ENCODE results near the gene NCLN. TPM values are rescaled to one million over a fixed set of nuclear protein-coding genes. Genes with fewer than 3 reads are reported as not detected.
A peak's percentile ranks its signal among the peaks of the same experiment; 100 is the strongest.
"Not testable (repeated sequence)": the region's sequence is repeated elsewhere in the genome, so short reads cannot be mapped to it uniquely, and the experiment has no call there.

NCLN gene
- total RNA-seq, 1 experiment from 2014 or later: 74.7 TPM

- Histone ChIP-seq H3K4me2 (ENCODE audit: low read length) (no peak overlapping the region), H3K27me3 (ENCODE audit: low read length) (no peaks in the 10 kb centered on the region), H3F3A (ENCODE audit: low read length, unreplicated experiment) (no peaks in the 10 kb centered on the region), H3K79me2 (ENCODE audit: low read length) (no peaks in the 10 kb centered on the region), H2AFZ (ENCODE audit: low read length) (no peak overlapping the region), H4K20me1 (ENCODE audit: low read length) (no peaks in the 10 kb centered on the region), H3K9me3 (ENCODE audit: low read length) (no peaks in the 10 kb centered on the region), H3K9me2 (replicated peaks; ENCODE audit: low read length) (no peaks in the 10 kb centered on the region), H3K36me3 (ENCODE audit: low read depth, low read length) (no peaks in the 10 kb centered on the region), H3K9ac (ENCODE audit: low read length) (no peak overlapping the region), H3K27ac (ENCODE audit: low read length) (no peak overlapping the region), H3K4me1 (ENCODE audit: insufficient read depth, low read length) (peaks cover 16% of the 10 kb centered on the region; the same call in 1 of the 2 replicates), H3K4me3 (ENCODE audit: low read length) (no peak overlapping the region)
- ATAC-seq: no peak
- ChIA-PET POLR2A (ENCODE audit: unreplicated experiment) (no interaction called here), CTCF (no interaction called here)
- intact Hi-C loops (cut with micrococcal nuclease): no loop called here
- no TSS peak for BruUV-seq (replicated peaks)
- TF ChIP-seq EZH2 (IDR thresholded peaks at IDR 0.05; ENCODE audit: low read length, unreplicated experiment) (no peak), CTCF (conservative IDR thresholded peaks at IDR 0.05; ENCODE audit: low read depth, low read length) (no peak), EZH2phosphoT487 (IDR thresholded peaks at IDR 0.05; ENCODE audit: borderline replicate concordance, low read length) (no peak)
- DNase-seq: no peak
Measured at GRCh38 chr19:3167533-3168272, 18.0 kb upstream of the NCLN start.

GRCh38 chr19:3171894-3172672 lies 13.6 kb upstream of the NCLN start:
- TF ChIP-seq EZH2phosphoT487 (IDR thresholded peaks at IDR 0.05; ENCODE audit: borderline replicate concordance, low read length) (no peak), EZH2 (IDR thresholded peaks at IDR 0.05; ENCODE audit: low read length, unreplicated experiment) (no peak), CTCF (conservative IDR thresholded peaks at IDR 0.05; ENCODE audit: low read depth, low read length) (no peak)
- H3K36me3 ChIP-seq (ENCODE audit: low read depth, low read length): no peaks in the 10 kb centered on the region
- H3K79me2 ChIP-seq (ENCODE audit: low read length): no peaks in the 10 kb centered on the region
- POLR2A ChIA-PET (ENCODE audit: unreplicated experiment): no interaction called here
- H4K20me1 ChIP-seq (ENCODE audit: low read length): no peaks in the 10 kb centered on the region
- CTCF ChIA-PET: no interaction called here
- peak overlapping the region; percentile 32 for H3K27ac ChIP-seq (ENCODE audit: low read length)
- H3F3A ChIP-seq (ENCODE audit: low read length, unreplicated experiment): no peaks in the 10 kb centered on the region
- no peak overlapping the region for H3K4me2 ChIP-seq (ENCODE audit: low read length)
- intact Hi-C loops (cut with micrococcal nuclease): no loop called here
- H3K27me3 ChIP-seq (ENCODE audit: low read length): no peaks in the 10 kb centered on the region
- H3K4me3 ChIP-seq (ENCODE audit: low read length): no peak overlapping the region
- H2AFZ ChIP-seq (ENCODE audit: low read length): no peak overlapping the region
- DNase-seq (peak; percentile 51), ATAC-seq (peak; percentile 64)
- peaks cover 25% of the 10 kb centered on the region for H3K4me1 ChIP-seq (ENCODE audit: insufficient read depth, low read length)
- H3K9ac ChIP-seq (ENCODE audit: low read length): no peak overlapping the region
- no TSS peak for BruUV-seq (replicated peaks)
- H3K9me2 ChIP-seq (replicated peaks; ENCODE audit: low read length): no peaks in the 10 kb centered on the region
- no peaks in the 10 kb centered on the region for H3K9me3 ChIP-seq (ENCODE audit: low read length)

GRCh38 chr19:3172673-3173000 lies 13.1 kb upstream of the NCLN start:
- H3K79me2 ChIP-seq (ENCODE audit: low read length); H3K27me3 ChIP-seq (ENCODE audit: low read length); intact Hi-C loops (cut with micrococcal nuclease); ATAC-seq; H3K9ac ChIP-seq (ENCODE audit: low read length); H4K20me1 ChIP-seq (ENCODE audit: low read length); H2AFZ ChIP-seq (ENCODE audit: low read length); H3F3A ChIP-seq (ENCODE audit: low read length, unreplicated experiment); CTCF ChIA-PET; POLR2A ChIA-PET (ENCODE audit: unreplicated experiment); H3K9me3 ChIP-seq (ENCODE audit: low read length); DNase-seq; H3K4me3 ChIP-seq (ENCODE audit: low read length); H3K9me2 ChIP-seq (replicated peaks; ENCODE audit: low read length); H3K36me3 ChIP-seq (ENCODE audit: low read depth, low read length); BruUV-seq (replicated peaks); H3K4me2 ChIP-seq (ENCODE audit: low read length): not testable (repeated sequence)
- Histone ChIP-seq H3K27ac (ENCODE audit: low read length) (peak overlapping the region; percentile 32; the same call in 1 of the 2 replicates), H3K4me1 (ENCODE audit: insufficient read depth, low read length) (peaks cover 30% of the 10 kb centered on the region)

Measured in PC-3 (cell line).